ENCODE measurements around the gene EGLN2. TPM values are rescaled to one million over a fixed set of nuclear protein-coding genes. Genes with fewer than 3 reads are reported as not detected.

EGLN2 gene
- total and polyA plus RNA-seq, 2 of the 4 experiments (the other 2 are of a cell fraction): 54.1 to 60.2 TPM

GRCh38 chr19:40777937-40778705, 20.9 kb upstream of the EGLN2 start, which contains the start of gene RAB4B:
RAB4B (plus strand) TSS chr19:40778247; CDS start chr19:40778376, 129 bp downstream.
- H3K27me3 ChIP-seq (ENCODE audit: control insufficient read depth, insufficient read depth, low read length): no peaks in the 10 kb centered on the region

More at GRCh38 chr19:40777937-40778705, 20.9 kb upstream of the EGLN2 start, which contains the start of gene RAB4B:
- no peaks in the 10 kb centered on the region for H3K9me3 ChIP-seq (ENCODE audit: control insufficient read depth, insufficient read depth, low read length)
- BruUV-seq (replicated peaks): no TSS peak
- H3K14ac ChIP-seq (replicated peaks; ENCODE audit: low read depth, low read length): peak within 1 kb of the TSS; percentile 94
- peak within 1 kb of the TSS; percentile 91 for H3K9ac ChIP-seq (ENCODE audit: low read depth, low read length)
- peak within 1 kb of the TSS; percentile 98 for H2AFZ ChIP-seq (replicated peaks; ENCODE audit: low read length, poor library complexity)
- peak within 1 kb of the TSS; percentile 74 for H3K4me3 ChIP-seq (ENCODE audit: insufficient read depth, low read depth, low read length)
- TF ChIP-seq NFE2L2 (IDR thresholded peaks at IDR 0.05; ENCODE audit: low read depth, low read length) (no peak), MAZ (IDR thresholded peaks at IDR 0.05; ENCODE audit: borderline replicate concordance, low read depth, low read length) (peak; percentile 88), FOS (IDR thresholded peaks at IDR 0.05; ENCODE audit: low read depth, low read length) (peak; percentile 72; the same call in 1 of the 2 replicates), MAFK (IDR thresholded peaks at IDR 0.05; ENCODE audit: low read depth, low read length) (no peak), RCOR1 (IDR thresholded peaks at IDR 0.05; ENCODE audit: insufficient replicate concordance, low read length) (no peak), USF2 (IDR thresholded peaks at IDR 0.05; ENCODE audit: low read depth, low read length) (peak; percentile 62), POLR2A (IDR thresholded peaks at IDR 0.05; ENCODE audit: low read depth, low read length) (peak; percentile 88), MXI1 (IDR thresholded peaks at IDR 0.05; ENCODE audit: borderline replicate concordance, low read depth, low read length) (peak; percentile 16; the same call in 1 of the 2 replicates), RFX5 (IDR thresholded peaks at IDR 0.05; ENCODE audit: low read depth, low read length) (peak; percentile 72)
- peaks cover 6% of the 10 kb centered on the region for H3K4me1 ChIP-seq (ENCODE audit: control insufficient read depth, insufficient read depth, low read length)
- H3K4ac ChIP-seq (ENCODE audit: low read depth, low read length): peak within 1 kb of the TSS; percentile 91
- H3K36me3 ChIP-seq (ENCODE audit: control insufficient read depth, insufficient read depth, low read length): no peaks in the 10 kb centered on the region
- H4K20me1 ChIP-seq (ENCODE audit: insufficient read depth, low read length): peaks cover 9% of the 10 kb centered on the region; the same call in 1 of the 2 replicates
- H2BK5ac ChIP-seq (ENCODE audit: low read depth, low read length, poor library complexity, severe bottlenecking): peak within 1 kb of the TSS; percentile 88
- H2AK5ac ChIP-seq (ENCODE audit: low read depth, low read length): peak within 1 kb of the TSS; percentile 77
- POLR2A ChIA-PET (ENCODE audit: unreplicated experiment): interaction anchor here (0.6 to 1.4 kb wide), 2 partner anchors 20 to 433 kb away, joined by 3 to 8 read pairs; partner anchors contain the start of gene EGLN2
- peak within 1 kb of the TSS; percentile 31; the same call in 1 of the 3 replicates for H2BK15ac ChIP-seq (ENCODE audit: low read depth, low read length)
- H2BK20ac ChIP-seq (ENCODE audit: low read depth, low read length): no peak within 1 kb of the TSS
- peak within 1 kb of the TSS; percentile 64 for H3K18ac ChIP-seq (ENCODE audit: low read depth, low read length)
- H4K8ac ChIP-seq (ENCODE audit: low read depth in 2 of 2, low read length in 2 of 2): peak within 1 kb of the TSS; percentile 17 to 94
- H2BK120ac ChIP-seq (ENCODE audit: low read depth, low read length): peak within 1 kb of the TSS; percentile 26; the same call in 1 of the 2 replicates
- peak; percentile 88 for ATAC-seq (ENCODE audit: low read depth)
- H4K91ac ChIP-seq (ENCODE audit: insufficient read depth, low read depth, low read length): peak within 1 kb of the TSS; percentile 67
- peak within 1 kb of the TSS; percentile 94 for H3K4me2 ChIP-seq (ENCODE audit: low read depth, low read length)
- H3K23ac ChIP-seq (ENCODE audit: low read depth, low read length): peak within 1 kb of the TSS; percentile 94
- intact Hi-C loops (cut with micrococcal nuclease) (loop anchor here (2.0 kb wide), 1 partner anchor 27 kb away; the partner anchor contains the start of genes ACTMAP and SNRPA), dilution Hi-C loops (cut with HindIII; ENCODE audit: low sequenced_read_pairs, unreplicated experiment) (no loop called here), in situ Hi-C loops (cut with MboI; ENCODE audit: low sequenced_read_pairs) (no loop called here)
- H2AK9ac ChIP-seq (replicated peaks; ENCODE audit: low read depth, low read length, poor library complexity): peak within 1 kb of the TSS; percentile 93
- H3K79me1 ChIP-seq (ENCODE audit: low read depth in 1 of 2, low read length in 2 of 2): peaks cover 8 to 18% of the 10 kb centered on the region in 2 experiments; a peak in 3 of 4 replicates
- H3K56ac ChIP-seq (ENCODE audit: extremely low read depth, insufficient read depth, low read length): peak within 1 kb of the TSS; percentile 91
- 1% methylated on average over 24 of the region's 56 CpGs; no CpG with 5 or more reads in 1 of the 2 experiments for WGBS, 2 experiments (ENCODE audit: extremely low coverage in 2 of 2, insufficient read length in 1 of 2)
- H3K9me1 ChIP-seq (ENCODE audit: insufficient read depth, low read length): peaks cover 10% of the 10 kb centered on the region
- peak; percentile 99 for DNase-seq
- peak within 1 kb of the TSS; percentile 89 for H3K27ac ChIP-seq (ENCODE audit: insufficient read depth, low read length)
- CTCF ChIA-PET: interaction anchor here (0.5 to 2.0 kb wide), 7 partner anchors 13 to 143 kb away, joined by 3 to 6 read pairs (median 3); partner anchors contain the start of gene EGLN2
- peak within 1 kb of the TSS; percentile 63 for H4K5ac ChIP-seq (ENCODE audit: low read depth, low read length)
